ENCODE measurements around the gene SPINK1.
"Not testable (repeated sequence)": the region's sequence is repeated elsewhere in the genome, so short reads cannot be mapped to it uniquely, and the experiment has no call there.

Gene SPINK1

GRCh38 chr5:147831465-147831864, at the start of gene SPINK1:
Gene SPINK1 (minus strand): TSS chr5:147831671. CDS start chr5:147831577, 94 bp downstream.
- no peak for DNase-seq (ENCODE audit: low read depth in 2 of 3, low spot score in 2 of 3)

- no peak for DNase-seq (ENCODE audit: low read depth in 2 of 3, low spot score in 2 of 3)
These were observed 49.0 kb upstream of the SPINK1 start for GRCh38 chr5:147880487-147880886.

- no peak for DNase-seq (ENCODE audit: low read depth in 2 of 3, low spot score in 2 of 3)
These were observed 48.3 kb upstream of the SPINK1 start for GRCh38 chr5:147879784-147880183.

GRCh38 chr5:147878066-147878759, 46.7 kb upstream of the SPINK1 start, which contains the start of gene SCGB3A2:
Gene SCGB3A2 (plus strand): TSS chr5:147878711. CDS start chr5:147878804, 93 bp downstream.
- DNase-seq (ENCODE audit: low read depth in 2 of 3, low spot score in 2 of 3), result no peak

- no peak for DNase-seq (ENCODE audit: low read depth in 2 of 3, low spot score in 2 of 3)
These were observed 45.2 kb upstream of the SPINK1 start for GRCh38 chr5:147876626-147877025.

- no peak for DNase-seq (ENCODE audit: low read depth in 2 of 3, low spot score in 2 of 3)
These were observed 44.7 kb upstream of the SPINK1 start for GRCh38 chr5:147876141-147876540.

GRCh38 chr5:147874910-147875367, 43.5 kb upstream of the SPINK1 start:
- DNase-seq (ENCODE audit: low read depth in 2 of 3, low spot score in 2 of 3), result no peak

- DNase-seq (ENCODE audit: low read depth in 2 of 3, low spot score in 2 of 3), result not testable (repeated sequence)
These were observed 42.8 kb upstream of the SPINK1 start for GRCh38 chr5:147874118-147874875.

- not testable (repeated sequence) for DNase-seq (ENCODE audit: low read depth in 2 of 3, low spot score in 2 of 3)
These were observed 41.4 kb upstream of the SPINK1 start for GRCh38 chr5:147872744-147873435.

- DNase-seq (ENCODE audit: low read depth in 2 of 3, low spot score in 2 of 3), result not testable (repeated sequence)
These were observed 40.6 kb upstream of the SPINK1 start for GRCh38 chr5:147871980-147872549.

- not testable (repeated sequence) for DNase-seq (ENCODE audit: low read depth in 2 of 3, low spot score in 2 of 3)
These were observed 38.4 kb upstream of the SPINK1 start for GRCh38 chr5:147869892-147870291.

- no peak for DNase-seq (ENCODE audit: low read depth in 2 of 3, low spot score in 2 of 3)
These were observed 37.6 kb upstream of the SPINK1 start for GRCh38 chr5:147869112-147869511.

GRCh38 chr5:147863454-147864158, 32.1 kb upstream of the SPINK1 start:
- DNase-seq (ENCODE audit: low read depth in 2 of 3, low spot score in 2 of 3), result no peak

- no peak for DNase-seq (ENCODE audit: low read depth in 2 of 3, low spot score in 2 of 3)
These were observed 29.2 kb upstream of the SPINK1 start for GRCh38 chr5:147860641-147861025.

- no peak for DNase-seq (ENCODE audit: low read depth in 2 of 3, low spot score in 2 of 3)
These were observed 28.6 kb upstream of the SPINK1 start for GRCh38 chr5:147859962-147860640.

GRCh38 chr5:147858565-147858964, 27.1 kb upstream of the SPINK1 start:
- DNase-seq (ENCODE audit: low read depth in 2 of 3, low spot score in 2 of 3), result no peak

- peak in 2 of 3 experiments; percentile 8 to 15 for DNase-seq (ENCODE audit: low read depth in 2 of 3, low spot score in 2 of 3)
These were observed 26.0 kb upstream of the SPINK1 start for GRCh38 chr5:147857302-147858129.

- no peak for DNase-seq (ENCODE audit: low read depth in 2 of 3, low spot score in 2 of 3)
These were observed 25.3 kb upstream of the SPINK1 start for GRCh38 chr5:147856801-147857200.

GRCh38 chr5:147855774-147856069, 24.3 kb upstream of the SPINK1 start:
- DNase-seq (ENCODE audit: low read depth in 2 of 3, low spot score in 2 of 3), result no peak

Measured in activated CD8-positive, alpha-beta memory T cell treated with anti-CD3 and anti-CD28 coated beads for 48 hours (primary cell).